ENCODE data around the gene MYH3.

MYH3 gene

GRCh38 chr17:10663231-10663630, 6.1 kb upstream of the MYH3 start:
- H3K27me3 ChIP-seq (ENCODE audit: insufficient read depth, insufficient read length), result no peaks in the 10 kb centered on the region
- no peaks in the 10 kb centered on the region for H3K4me1 ChIP-seq (ENCODE audit: insufficient read depth, insufficient read length)
- H3K36me3 ChIP-seq (ENCODE audit: insufficient read depth, insufficient read length, low read length), result peaks cover 6% of the 10 kb centered on the region
- no peak for DNase-seq (ENCODE audit: low read depth, low spot score)
- H3K9ac ChIP-seq (ENCODE audit: insufficient read length, low read depth), result no peak overlapping the region
- H3K9me3 ChIP-seq (ENCODE audit: insufficient read depth, low read length), result no peaks in the 10 kb centered on the region
- H3K4me3 ChIP-seq (ENCODE audit: insufficient read length, low read depth), result no peak overlapping the region
- TF ChIP-seq ZNF274 (IDR thresholded peaks at IDR 0.05; ENCODE audit: low read depth, low read length) (no peak), SUZ12 (IDR thresholded peaks at IDR 0.05; ENCODE audit: extremely low read depth, insufficient read depth, insufficient read length) (no peak), YY1 (IDR thresholded peaks at IDR 0.05; ENCODE audit: insufficient read depth, insufficient read length) (no peak)

GRCh38 chr17:10661437-10661836, 4.3 kb upstream of the MYH3 start:
- peaks cover 6% of the 10 kb centered on the region for H3K36me3 ChIP-seq (ENCODE audit: insufficient read depth, insufficient read length, low read length)
- H3K4me3 ChIP-seq (ENCODE audit: insufficient read length, low read depth), result no peak overlapping the region
- no peaks in the 10 kb centered on the region for H3K4me1 ChIP-seq (ENCODE audit: insufficient read depth, insufficient read length)
- no peak for DNase-seq (ENCODE audit: low read depth, low spot score)
- TF ChIP-seq SUZ12 (IDR thresholded peaks at IDR 0.05; ENCODE audit: extremely low read depth, insufficient read depth, insufficient read length) (no peak), YY1 (IDR thresholded peaks at IDR 0.05; ENCODE audit: insufficient read depth, insufficient read length) (no peak), ZNF274 (IDR thresholded peaks at IDR 0.05; ENCODE audit: low read depth, low read length) (no peak)
- no peaks in the 10 kb centered on the region for H3K9me3 ChIP-seq (ENCODE audit: insufficient read depth, low read length)
- no peak overlapping the region for H3K9ac ChIP-seq (ENCODE audit: insufficient read length, low read depth)
- no peaks in the 10 kb centered on the region for H3K27me3 ChIP-seq (ENCODE audit: insufficient read depth, insufficient read length)

- peaks cover 6% of the 10 kb centered on the region for H3K36me3 ChIP-seq (ENCODE audit: insufficient read depth, insufficient read length, low read length)
- no peak overlapping the region for H3K9ac ChIP-seq (ENCODE audit: insufficient read length, low read depth)
- no peaks in the 10 kb centered on the region for H3K4me1 ChIP-seq (ENCODE audit: insufficient read depth, insufficient read length)
- H3K27me3 ChIP-seq (ENCODE audit: insufficient read depth, insufficient read length), result no peaks in the 10 kb centered on the region
- H3K9me3 ChIP-seq (ENCODE audit: insufficient read depth, low read length), result no peaks in the 10 kb centered on the region
- no peak overlapping the region for H3K4me3 ChIP-seq (ENCODE audit: insufficient read length, low read depth)
- TF ChIP-seq ZNF274 (IDR thresholded peaks at IDR 0.05; ENCODE audit: low read depth, low read length), result no peak
- no peak for TF ChIP-seq YY1 (IDR thresholded peaks at IDR 0.05; ENCODE audit: insufficient read depth, insufficient read length)
- TF ChIP-seq SUZ12 (IDR thresholded peaks at IDR 0.05; ENCODE audit: extremely low read depth, insufficient read depth, insufficient read length), result no peak
- no peak for DNase-seq (ENCODE audit: low read depth, low spot score)
Measured at GRCh38 chr17:10657879-10658278, 770 bp upstream of the MYH3 start.

- H3K36me3 ChIP-seq (ENCODE audit: insufficient read depth, insufficient read length, low read length), result peaks cover 3% of the 10 kb centered on the region
- no peaks in the 10 kb centered on the region for H3K4me1 ChIP-seq (ENCODE audit: insufficient read depth, insufficient read length)
- H3K9ac ChIP-seq (ENCODE audit: insufficient read length, low read depth), result no peak overlapping the region
- no peaks in the 10 kb centered on the region for H3K9me3 ChIP-seq (ENCODE audit: insufficient read depth, low read length)
- TF ChIP-seq ZNF274 (IDR thresholded peaks at IDR 0.05; ENCODE audit: low read depth, low read length), result no peak
- no peak for TF ChIP-seq SUZ12 (IDR thresholded peaks at IDR 0.05; ENCODE audit: extremely low read depth, insufficient read depth, insufficient read length)
- no peak for TF ChIP-seq YY1 (IDR thresholded peaks at IDR 0.05; ENCODE audit: insufficient read depth, insufficient read length)
- DNase-seq (ENCODE audit: low read depth, low spot score), result no peak
- no peaks in the 10 kb centered on the region for H3K27me3 ChIP-seq (ENCODE audit: insufficient read depth, insufficient read length)
- H3K4me3 ChIP-seq (ENCODE audit: insufficient read length, low read depth), result no peak overlapping the region
Measured at GRCh38 chr17:10653987-10654386, 3.1 kb downstream of the MYH3 start.

- no peak for DNase-seq (ENCODE audit: low read depth, low spot score)
- no peaks in the 10 kb centered on the region for H3K27me3 ChIP-seq (ENCODE audit: insufficient read depth, insufficient read length)
- no peak for TF ChIP-seq YY1 (IDR thresholded peaks at IDR 0.05; ENCODE audit: insufficient read depth, insufficient read length)
- no peak for TF ChIP-seq ZNF274 (IDR thresholded peaks at IDR 0.05; ENCODE audit: low read depth, low read length)
- TF ChIP-seq SUZ12 (IDR thresholded peaks at IDR 0.05; ENCODE audit: extremely low read depth, insufficient read depth, insufficient read length), result no peak
- H3K4me3 ChIP-seq (ENCODE audit: insufficient read length, low read depth), result no peak overlapping the region
- H3K36me3 ChIP-seq (ENCODE audit: insufficient read depth, insufficient read length, low read length), result peaks cover 3% of the 10 kb centered on the region
- H3K9me3 ChIP-seq (ENCODE audit: insufficient read depth, low read length), result no peaks in the 10 kb centered on the region
- H3K9ac ChIP-seq (ENCODE audit: insufficient read length, low read depth), result no peak overlapping the region
- no peaks in the 10 kb centered on the region for H3K4me1 ChIP-seq (ENCODE audit: insufficient read depth, insufficient read length)
Measured at GRCh38 chr17:10652984-10653659, 4.0 kb downstream of the MYH3 start.

GRCh38 chr17:10651927-10652326, 5.2 kb downstream of the MYH3 start:
- TF ChIP-seq YY1 (IDR thresholded peaks at IDR 0.05; ENCODE audit: insufficient read depth, insufficient read length) (no peak), SUZ12 (IDR thresholded peaks at IDR 0.05; ENCODE audit: extremely low read depth, insufficient read depth, insufficient read length) (no peak), ZNF274 (IDR thresholded peaks at IDR 0.05; ENCODE audit: low read depth, low read length) (no peak)
- no peak for DNase-seq (ENCODE audit: low read depth, low spot score)
- H3K9me3 ChIP-seq (ENCODE audit: insufficient read depth, low read length), result no peaks in the 10 kb centered on the region
- H3K4me1 ChIP-seq (ENCODE audit: insufficient read depth, insufficient read length), result no peaks in the 10 kb centered on the region
- no peak overlapping the region for H3K9ac ChIP-seq (ENCODE audit: insufficient read length, low read depth)
- H3K27me3 ChIP-seq (ENCODE audit: insufficient read depth, insufficient read length), result no peaks in the 10 kb centered on the region
- no peak overlapping the region for H3K4me3 ChIP-seq (ENCODE audit: insufficient read length, low read depth)
- peaks cover 3% of the 10 kb centered on the region for H3K36me3 ChIP-seq (ENCODE audit: insufficient read depth, insufficient read length, low read length)

- Histone ChIP-seq H3K9ac (ENCODE audit: insufficient read length, low read depth) (no peak overlapping the region), H3K27me3 (ENCODE audit: insufficient read depth, insufficient read length) (no peaks in the 10 kb centered on the region), H3K9me3 (ENCODE audit: insufficient read depth, low read length) (no peaks in the 10 kb centered on the region), H3K4me1 (ENCODE audit: insufficient read depth, insufficient read length) (no peaks in the 10 kb centered on the region), H3K4me3 (ENCODE audit: insufficient read length, low read depth) (no peak overlapping the region), H3K36me3 (ENCODE audit: insufficient read depth, insufficient read length, low read length) (peaks cover 4% of the 10 kb centered on the region)
- no peak for TF ChIP-seq ZNF274 (IDR thresholded peaks at IDR 0.05; ENCODE audit: low read depth, low read length)
- no peak for TF ChIP-seq YY1 (IDR thresholded peaks at IDR 0.05; ENCODE audit: insufficient read depth, insufficient read length)
- TF ChIP-seq SUZ12 (IDR thresholded peaks at IDR 0.05; ENCODE audit: extremely low read depth, insufficient read depth, insufficient read length), result no peak
- no peak for DNase-seq (ENCODE audit: low read depth, low spot score)
Measured at GRCh38 chr17:10649602-10650001, 7.5 kb downstream of the MYH3 start.

All from NT2/D1 (cell line).